ENCODE measurements around the gene TRPM2.

Gene TRPM2

GRCh38 chr21:44419679-44420078 is 66.3 kb downstream of the TRPM2 start:
- peaks cover 10% of the 10 kb centered on the region for H3K9me3 Mint-ChIP-seq
- H3K4me1 Mint-ChIP-seq (ENCODE audit: low read depth) = no peaks in the 10 kb centered on the region
- no peaks in the 10 kb centered on the region for H3K27me3 Mint-ChIP-seq (ENCODE audit: low read depth)
- no peak overlapping the region for H3K27ac Mint-ChIP-seq
- peaks cover 13% of the 10 kb centered on the region for H3K36me3 Mint-ChIP-seq (ENCODE audit: low read depth)
- H3K4me3 Mint-ChIP-seq = no peak overlapping the region

- Mint-ChIP-seq H3K9me3 (peaks cover 10% of the 10 kb centered on the region), H3K27ac (no peak overlapping the region), H3K4me3 (no peak overlapping the region), H3K36me3 (ENCODE audit: low read depth) (peaks cover 13% of the 10 kb centered on the region), H3K4me1 (ENCODE audit: low read depth) (no peaks in the 10 kb centered on the region), H3K27me3 (ENCODE audit: low read depth) (no peaks in the 10 kb centered on the region)
Measured at GRCh38 chr21:44420416-44421205, 67.2 kb downstream of the TRPM2 start.

- H3K36me3 Mint-ChIP-seq (ENCODE audit: low read depth) = peaks cover 13% of the 10 kb centered on the region
- H3K4me1 Mint-ChIP-seq (ENCODE audit: low read depth) = no peaks in the 10 kb centered on the region
- no peak overlapping the region for H3K27ac Mint-ChIP-seq
- H3K27me3 Mint-ChIP-seq (ENCODE audit: low read depth) = no peaks in the 10 kb centered on the region
- H3K4me3 Mint-ChIP-seq = no peak overlapping the region
- H3K9me3 Mint-ChIP-seq = peaks cover 10% of the 10 kb centered on the region
Measured at GRCh38 chr21:44421901-44422840, 68.8 kb downstream of the TRPM2 start.

- no peaks in the 10 kb centered on the region for H3K27me3 Mint-ChIP-seq (ENCODE audit: low read depth)
- H3K27ac Mint-ChIP-seq = no peak overlapping the region
- no peak overlapping the region for H3K4me3 Mint-ChIP-seq
- peaks cover 10% of the 10 kb centered on the region for H3K9me3 Mint-ChIP-seq
- H3K36me3 Mint-ChIP-seq (ENCODE audit: low read depth) = peaks cover 10% of the 10 kb centered on the region
- no peaks in the 10 kb centered on the region for H3K4me1 Mint-ChIP-seq (ENCODE audit: low read depth)
Measured at GRCh38 chr21:44423312-44423821, 69.9 kb downstream of the TRPM2 start.

GRCh38 chr21:44423941-44424607 is 70.7 kb downstream of the TRPM2 start:
- H3K27ac Mint-ChIP-seq = no peak overlapping the region
- H3K27me3 Mint-ChIP-seq (ENCODE audit: low read depth) = no peaks in the 10 kb centered on the region
- H3K36me3 Mint-ChIP-seq (ENCODE audit: low read depth) = peaks cover 10% of the 10 kb centered on the region
- H3K9me3 Mint-ChIP-seq = peaks cover 14% of the 10 kb centered on the region
- peaks cover 1% of the 10 kb centered on the region for H3K4me1 Mint-ChIP-seq (ENCODE audit: low read depth)
- no peak overlapping the region for H3K4me3 Mint-ChIP-seq

- Mint-ChIP-seq H3K27ac (no peak overlapping the region), H3K4me1 (ENCODE audit: low read depth) (peaks cover 1% of the 10 kb centered on the region), H3K27me3 (ENCODE audit: low read depth) (no peaks in the 10 kb centered on the region), H3K9me3 (peaks cover 10% of the 10 kb centered on the region), H3K36me3 (ENCODE audit: low read depth) (peaks cover 5% of the 10 kb centered on the region), H3K4me3 (no peak overlapping the region)
Measured at GRCh38 chr21:44424608-44425306, 71.3 kb downstream of the TRPM2 start.

GRCh38 chr21:44425307-44425894 is 72.0 kb downstream of the TRPM2 start:
- Mint-ChIP-seq H3K27me3 (ENCODE audit: low read depth) (no peaks in the 10 kb centered on the region), H3K27ac (no peak overlapping the region), H3K36me3 (ENCODE audit: low read depth) (peaks cover 4% of the 10 kb centered on the region), H3K4me3 (no peak overlapping the region), H3K9me3 (peaks cover 13% of the 10 kb centered on the region), H3K4me1 (ENCODE audit: low read depth) (peaks cover 1% of the 10 kb centered on the region)

GRCh38 chr21:44425895-44426662 is 72.7 kb downstream of the TRPM2 start:
- H3K36me3 Mint-ChIP-seq (ENCODE audit: low read depth) = peaks cover 6% of the 10 kb centered on the region
- no peak overlapping the region for H3K27ac Mint-ChIP-seq
- H3K4me3 Mint-ChIP-seq = no peak overlapping the region
- H3K9me3 Mint-ChIP-seq = peaks cover 16% of the 10 kb centered on the region
- H3K27me3 Mint-ChIP-seq (ENCODE audit: low read depth) = no peaks in the 10 kb centered on the region
- H3K4me1 Mint-ChIP-seq (ENCODE audit: low read depth) = peaks cover 1% of the 10 kb centered on the region

- H3K4me3 Mint-ChIP-seq = no peak overlapping the region
- no peak overlapping the region for H3K27ac Mint-ChIP-seq
- H3K4me1 Mint-ChIP-seq (ENCODE audit: low read depth) = peaks cover 1% of the 10 kb centered on the region
- peaks cover 6% of the 10 kb centered on the region for H3K36me3 Mint-ChIP-seq (ENCODE audit: low read depth)
- H3K9me3 Mint-ChIP-seq = peaks cover 18% of the 10 kb centered on the region
- no peaks in the 10 kb centered on the region for H3K27me3 Mint-ChIP-seq (ENCODE audit: low read depth)
Measured at GRCh38 chr21:44426663-44427191, 73.3 kb downstream of the TRPM2 start.

GRCh38 chr21:44427241-44428120 is 74.1 kb downstream of the TRPM2 start:
- H3K36me3 Mint-ChIP-seq (ENCODE audit: low read depth) = peaks cover 9% of the 10 kb centered on the region
- H3K9me3 Mint-ChIP-seq = peaks cover 20% of the 10 kb centered on the region
- H3K27ac Mint-ChIP-seq = no peak overlapping the region
- H3K4me3 Mint-ChIP-seq = no peak overlapping the region
- H3K4me1 Mint-ChIP-seq (ENCODE audit: low read depth) = peaks cover 1% of the 10 kb centered on the region
- H3K27me3 Mint-ChIP-seq (ENCODE audit: low read depth) = no peaks in the 10 kb centered on the region

GRCh38 chr21:44428281-44428960 is 75.0 kb downstream of the TRPM2 start:
- Mint-ChIP-seq H3K27ac (no peak overlapping the region), H3K27me3 (ENCODE audit: low read depth) (no peaks in the 10 kb centered on the region), H3K4me3 (no peak overlapping the region), H3K36me3 (ENCODE audit: low read depth) (peaks cover 9% of the 10 kb centered on the region), H3K9me3 (peaks cover 20% of the 10 kb centered on the region), H3K4me1 (ENCODE audit: low read depth) (peaks cover 1% of the 10 kb centered on the region)

- H3K27ac Mint-ChIP-seq = no peak overlapping the region
- H3K4me3 Mint-ChIP-seq = no peak overlapping the region
- no peaks in the 10 kb centered on the region for H3K27me3 Mint-ChIP-seq (ENCODE audit: low read depth)
- peaks cover 1% of the 10 kb centered on the region for H3K4me1 Mint-ChIP-seq (ENCODE audit: low read depth)
- peaks cover 9% of the 10 kb centered on the region for H3K36me3 Mint-ChIP-seq (ENCODE audit: low read depth)
- H3K9me3 Mint-ChIP-seq = peaks cover 20% of the 10 kb centered on the region
Measured at GRCh38 chr21:44429894-44430293, 76.5 kb downstream of the TRPM2 start.

Measured in T-helper 1 cell treated with Interleukin-12 subunit alpha and Interleukin-12 subunit beta and Interleukin-4 antibody, amounts not matched to agents 30 μg/mL and 1 μg/mL, for 36 hours (primary cell).